GM04504 (cell line): ENCODE measurements around the gene TCIRG1.

Experiments used
- DNase-seq: peaks from one replicate; pipeline ENCODE4 v3.0.0-alpha.2; 2012; ENCODE audit warnings: low read depth

TCIRG1 gene

DNA sequence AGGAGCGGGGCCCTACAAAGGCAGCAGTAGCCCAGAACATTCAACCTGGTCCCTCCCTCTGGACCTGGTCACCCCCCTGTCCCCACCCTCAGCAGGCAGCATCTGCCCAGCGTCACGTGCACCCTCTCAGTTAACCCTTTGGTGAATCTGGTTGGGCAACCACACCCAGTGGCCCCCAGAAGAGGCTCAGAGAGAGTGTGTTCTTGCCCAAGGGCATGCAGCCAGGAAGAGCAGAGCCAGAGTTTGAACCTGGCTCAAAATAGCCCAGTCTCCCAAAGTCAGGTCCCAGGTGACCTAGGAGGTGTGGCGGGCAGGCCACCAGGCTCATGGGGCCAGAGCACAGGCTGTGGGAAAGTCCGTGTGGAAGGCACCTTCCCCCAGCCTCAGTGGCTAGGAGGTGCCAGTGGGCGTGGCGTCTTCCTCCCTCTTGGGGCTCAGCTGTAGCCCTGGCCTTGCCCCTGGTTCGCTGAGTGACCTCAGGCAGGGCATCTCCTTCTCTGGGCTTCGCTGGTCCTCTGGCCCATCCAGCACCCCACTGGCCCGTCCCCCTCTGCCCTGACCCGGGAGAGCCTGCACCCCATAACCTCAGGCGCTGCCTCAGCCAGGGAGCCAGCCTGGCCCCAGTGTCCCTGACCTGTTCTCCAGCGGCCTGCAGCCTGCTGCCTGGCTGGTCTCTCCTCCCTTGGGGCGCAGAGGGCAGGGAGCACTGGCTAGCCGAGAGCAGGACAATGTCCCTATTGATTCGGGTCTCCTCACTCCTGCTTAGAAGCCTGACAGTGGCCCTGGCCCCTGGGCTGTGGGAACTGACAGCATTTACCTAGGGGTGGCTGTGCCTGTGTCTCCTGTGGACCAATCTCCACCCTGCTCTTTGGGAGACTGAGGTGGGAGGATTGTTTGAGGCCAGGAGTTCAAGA is 21.7 kb upstream of the TCIRG1 start:
- DNase-seq, result no peak

DNA sequence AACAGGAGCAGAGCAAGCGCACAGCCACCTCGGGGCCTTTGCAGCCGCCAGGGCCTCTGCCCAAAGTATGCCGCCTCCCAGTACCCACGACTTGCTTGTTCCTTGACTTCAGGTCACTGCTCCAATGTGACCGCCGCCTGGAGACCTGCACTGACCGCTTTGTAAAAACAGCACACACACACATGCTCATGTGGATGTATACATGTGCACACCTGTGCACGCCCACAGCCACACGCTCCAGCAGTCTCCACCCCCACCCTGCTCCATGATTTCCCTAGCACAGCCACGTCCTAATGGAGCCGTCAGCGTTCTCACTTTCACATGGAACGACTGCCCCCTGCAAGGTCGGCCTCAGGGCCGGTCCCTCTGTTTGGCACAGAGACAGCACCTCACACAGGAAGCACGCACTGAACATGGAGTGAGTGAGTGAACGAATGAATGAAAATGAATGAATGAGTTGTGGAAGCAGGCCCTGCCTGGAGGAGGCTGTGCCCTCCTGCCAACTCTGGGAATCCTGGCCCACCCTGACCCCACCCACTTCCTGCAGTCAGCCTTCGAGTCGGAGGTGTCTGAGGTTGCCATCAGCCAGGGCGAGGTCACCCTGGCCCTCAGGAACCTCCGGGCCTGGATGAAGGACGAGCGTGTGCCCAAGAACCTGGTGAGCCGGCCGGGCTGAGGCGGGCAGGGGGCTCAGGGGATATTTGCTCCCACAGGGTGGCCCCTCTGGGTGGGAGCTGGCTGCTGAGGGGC is 20.7 kb upstream of the TCIRG1 start:
- no peak for DNase-seq

DNA sequence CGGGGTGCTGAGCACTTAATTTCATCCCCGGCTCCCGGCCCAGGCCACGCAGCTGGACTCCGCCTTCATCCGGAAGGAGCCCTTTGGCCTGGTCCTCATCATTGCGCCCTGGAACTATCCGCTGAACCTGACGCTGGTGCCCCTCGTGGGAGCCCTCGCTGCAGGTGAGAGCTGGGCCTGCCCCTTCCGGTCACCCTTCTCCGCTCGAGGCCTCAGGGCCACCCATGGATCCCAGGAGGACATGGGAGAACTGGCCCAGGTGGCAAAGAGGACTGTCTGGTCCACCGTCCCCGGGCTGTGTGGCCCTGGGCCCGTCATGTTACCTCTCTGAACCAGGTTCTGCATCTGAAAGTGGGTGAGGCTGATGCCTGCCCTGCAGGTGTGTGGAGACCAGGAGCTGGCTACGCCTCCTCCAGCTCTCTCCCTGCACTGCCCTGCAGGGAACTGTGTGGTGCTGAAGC is 20.1 kb upstream of the TCIRG1 start:
- DNase-seq, result no peak

DNA sequence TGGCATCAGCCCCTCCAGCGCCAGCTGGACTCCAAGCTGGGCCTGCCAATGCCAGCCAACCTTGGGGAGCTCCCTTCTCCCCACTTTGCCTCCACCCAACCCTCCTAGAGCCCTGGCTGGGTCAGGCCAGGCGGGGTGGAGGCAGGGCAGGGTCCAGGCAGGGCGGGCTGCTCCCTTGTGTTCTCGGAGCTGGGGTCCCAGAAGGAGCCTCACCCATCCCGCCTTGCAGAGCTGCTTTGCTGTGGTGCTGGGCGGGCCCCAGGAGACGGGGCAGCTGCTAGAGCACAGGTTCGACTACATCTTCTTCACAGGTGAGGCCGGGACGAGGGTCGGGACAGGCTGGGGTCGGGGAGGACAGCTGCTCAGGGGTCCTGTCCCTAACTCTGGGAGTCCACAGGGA is 19.3 kb upstream of the TCIRG1 start:
- no peak for DNase-seq

DNA sequence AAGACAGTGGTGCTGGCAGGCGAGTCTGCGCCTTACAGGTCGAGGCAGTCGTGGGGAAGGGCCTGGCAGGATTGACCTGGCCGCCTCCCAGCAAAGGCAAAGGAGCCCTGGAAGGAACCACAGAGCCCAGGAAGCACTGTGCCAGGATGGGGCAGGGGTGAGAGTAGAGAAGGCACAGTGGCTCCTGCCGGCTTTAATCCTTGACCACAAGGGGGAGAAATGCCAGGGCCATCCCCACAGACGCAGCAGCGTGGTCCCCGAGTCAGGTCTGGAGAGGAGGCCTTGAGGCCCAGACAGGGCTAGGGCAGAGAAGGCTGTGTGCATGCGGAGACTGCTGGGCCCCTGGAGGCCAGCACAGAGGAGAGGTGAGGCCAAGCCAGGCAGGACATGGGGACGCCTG is 18.2 kb upstream of the TCIRG1 start:
- no peak for DNase-seq

DNA sequence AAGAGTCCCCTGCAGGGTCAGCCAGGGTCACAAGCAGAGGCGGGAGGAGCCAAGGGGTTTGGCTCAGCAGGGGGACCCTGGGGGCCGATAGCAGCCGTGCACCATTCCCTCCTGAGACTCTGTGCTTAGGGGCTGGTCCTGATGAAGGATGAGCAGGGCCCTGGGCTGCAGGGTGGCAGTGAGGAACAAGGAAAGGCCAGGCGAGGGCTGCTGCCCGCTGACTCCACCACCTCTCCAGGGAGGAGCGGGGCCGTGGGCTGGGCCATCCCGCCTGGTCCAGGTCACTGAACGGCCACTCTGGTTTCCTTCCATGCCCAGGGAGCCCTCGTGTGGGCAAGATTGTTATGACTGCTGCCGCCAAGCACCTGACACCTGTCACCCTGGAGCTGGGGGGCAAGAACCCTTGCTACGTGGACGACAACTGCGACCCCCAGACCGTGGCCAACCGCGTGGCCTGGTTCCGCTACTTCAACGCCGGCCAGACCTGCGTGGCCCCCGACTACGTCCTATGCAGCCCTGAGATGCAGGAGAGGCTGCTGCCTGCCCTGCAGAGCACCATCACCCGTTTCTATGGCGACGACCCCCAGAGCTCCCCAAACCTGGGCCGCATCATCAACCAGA is 17.5 kb upstream of the TCIRG1 start:
- DNase-seq, result no peak

DNA sequence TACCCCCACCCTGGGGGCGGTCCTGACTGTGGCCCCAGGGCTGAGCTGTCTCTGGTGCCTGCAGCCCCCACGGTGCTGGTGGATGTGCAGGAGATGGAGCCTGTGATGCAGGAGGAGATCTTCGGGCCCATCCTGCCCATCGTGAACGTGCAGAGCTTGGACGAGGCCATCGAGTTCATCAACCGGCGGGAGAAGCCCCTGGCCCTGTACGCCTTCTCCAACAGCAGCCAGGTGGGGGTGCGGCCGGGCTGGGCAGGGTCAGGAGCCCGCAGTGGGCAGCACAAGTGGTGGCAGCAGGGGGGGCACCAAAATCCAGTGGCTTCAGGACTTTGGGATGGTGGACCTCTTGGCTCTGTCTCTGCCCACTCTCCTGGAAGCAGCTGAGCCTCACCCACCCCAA is 16.3 kb upstream of the TCIRG1 start:
- no peak for DNase-seq

DNA sequence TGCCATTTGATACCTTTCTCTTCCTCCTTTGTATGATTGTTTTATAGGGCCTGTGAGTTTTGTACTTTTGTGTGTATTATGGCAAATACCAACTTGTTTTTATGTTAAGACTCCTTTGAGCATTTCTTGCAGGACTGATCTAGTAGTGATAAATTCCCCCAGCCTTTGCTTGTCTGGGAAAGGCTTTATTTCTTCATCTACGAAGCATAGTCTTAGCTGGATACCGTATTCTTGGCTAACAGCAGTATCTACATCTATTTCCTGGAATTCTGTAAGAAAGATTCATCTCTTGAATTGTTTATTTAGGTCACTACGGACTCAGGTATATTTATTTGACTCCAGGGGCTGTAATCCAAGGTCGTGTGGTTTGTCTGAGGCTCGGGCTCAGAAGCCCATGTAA is 14.3 kb upstream of the TCIRG1 start:
- DNase-seq, result no peak

DNA sequence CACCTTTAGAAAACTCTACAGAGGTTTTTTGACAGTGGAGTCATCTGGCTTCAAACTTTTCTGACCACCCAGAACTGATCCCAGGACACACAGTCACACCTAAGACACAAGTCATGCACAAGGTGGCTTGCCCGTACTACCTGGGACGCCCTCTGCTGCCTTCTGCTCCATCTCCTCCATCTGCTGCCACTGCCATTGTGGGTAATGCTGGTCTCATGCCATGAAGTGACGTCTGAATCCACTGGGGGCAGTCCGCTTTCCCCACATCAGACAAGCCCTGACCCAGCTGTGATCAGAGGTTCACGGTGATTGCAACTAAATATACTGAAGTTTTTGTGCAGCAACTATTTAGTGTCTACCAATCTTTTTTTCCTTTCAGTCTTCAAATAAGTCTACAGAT is 13.8 kb upstream of the TCIRG1 start:
- DNase-seq, result no peak

DNA sequence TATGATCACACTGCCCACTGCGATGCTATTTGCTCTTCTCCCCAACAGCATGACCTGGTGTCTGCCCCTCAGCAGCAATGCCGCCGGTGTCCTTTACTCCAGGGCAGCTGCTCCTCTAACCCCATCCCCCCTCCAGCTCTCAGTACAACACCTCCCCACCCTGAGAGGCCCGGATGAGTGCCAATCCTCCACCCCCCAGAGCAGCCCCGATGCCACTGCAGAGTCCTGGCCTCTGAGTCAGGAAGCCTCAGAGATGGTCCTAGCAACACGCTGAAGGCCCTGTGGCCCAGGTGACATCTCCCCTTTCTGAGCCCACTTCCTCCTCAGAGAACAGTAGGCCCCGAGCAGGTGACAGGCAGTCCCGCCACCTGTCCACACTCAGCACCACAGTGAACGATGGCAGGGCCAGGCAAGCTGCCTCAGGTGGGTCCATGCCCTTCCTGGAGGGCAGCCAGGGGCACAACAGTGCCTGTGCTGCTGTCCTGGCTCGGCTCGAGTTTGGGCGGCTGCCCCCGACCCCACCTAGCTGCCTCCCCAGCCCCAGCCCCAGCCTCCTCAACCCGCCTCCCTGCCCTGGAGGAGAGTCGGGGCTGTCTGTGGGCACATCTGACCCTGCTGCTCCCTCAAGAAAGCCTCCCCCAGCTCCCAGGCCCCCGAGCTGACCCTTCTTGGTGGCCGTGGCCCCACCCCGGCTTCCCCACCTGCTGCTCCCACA is 12.3 kb upstream of the TCIRG1 start:
- DNase-seq, result no peak

DNA sequence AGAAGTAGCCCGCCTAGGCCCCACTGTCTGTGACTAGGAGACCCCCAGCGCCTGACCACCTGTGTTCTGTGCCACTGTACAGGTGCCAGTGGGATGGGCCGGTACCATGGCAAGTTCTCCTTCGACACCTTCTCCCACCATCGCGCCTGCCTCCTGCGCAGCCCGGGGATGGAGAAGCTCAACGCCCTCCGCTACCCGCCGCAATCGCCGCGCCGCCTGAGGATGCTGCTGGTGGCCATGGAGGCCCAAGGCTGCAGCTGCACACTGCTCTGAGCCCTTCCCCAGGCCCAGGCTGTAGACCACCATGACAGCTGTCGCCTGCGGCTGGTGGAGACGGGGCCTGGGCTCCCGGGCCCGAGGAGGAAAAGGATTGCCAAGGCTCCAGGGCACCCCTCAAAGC is 11.2 kb upstream of the TCIRG1 start:
- DNase-seq, result no peak

DNA sequence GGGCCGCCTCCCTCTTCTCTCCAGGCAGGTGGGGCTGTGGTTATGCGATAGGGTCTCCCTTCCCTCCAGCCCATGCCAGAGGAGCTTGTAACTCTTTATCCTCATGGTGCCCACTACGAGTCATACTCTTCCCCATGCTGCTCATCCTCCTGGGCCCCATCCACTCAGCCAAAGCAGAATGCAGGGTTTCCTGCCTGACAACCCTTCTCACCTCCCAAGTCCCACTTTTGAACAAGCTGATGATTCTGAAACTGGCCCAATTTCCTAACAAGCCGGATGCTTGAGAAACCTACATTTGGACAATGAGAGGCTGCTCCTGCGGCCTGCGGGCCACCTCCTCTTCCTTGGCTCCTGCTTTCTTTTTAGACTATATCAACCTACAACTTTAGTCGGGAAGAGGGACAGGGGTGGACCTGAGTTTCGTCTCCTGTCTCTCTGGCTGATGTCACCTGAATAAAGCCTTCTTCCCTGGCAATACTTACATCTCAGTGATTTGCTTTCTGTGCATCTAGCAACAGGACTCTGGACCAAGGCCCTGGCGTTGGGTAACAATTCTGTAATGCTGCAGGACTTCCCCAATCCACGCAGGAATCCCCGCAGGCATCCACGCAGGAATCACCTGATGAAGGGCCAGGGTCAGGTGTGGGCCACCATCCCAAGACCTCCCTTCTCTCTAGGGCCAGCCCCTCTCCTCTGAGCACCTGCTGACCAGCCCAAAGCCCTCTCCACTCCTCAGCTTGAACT is 9.9 kb upstream of the TCIRG1 start:
- no peak for DNase-seq

DNA sequence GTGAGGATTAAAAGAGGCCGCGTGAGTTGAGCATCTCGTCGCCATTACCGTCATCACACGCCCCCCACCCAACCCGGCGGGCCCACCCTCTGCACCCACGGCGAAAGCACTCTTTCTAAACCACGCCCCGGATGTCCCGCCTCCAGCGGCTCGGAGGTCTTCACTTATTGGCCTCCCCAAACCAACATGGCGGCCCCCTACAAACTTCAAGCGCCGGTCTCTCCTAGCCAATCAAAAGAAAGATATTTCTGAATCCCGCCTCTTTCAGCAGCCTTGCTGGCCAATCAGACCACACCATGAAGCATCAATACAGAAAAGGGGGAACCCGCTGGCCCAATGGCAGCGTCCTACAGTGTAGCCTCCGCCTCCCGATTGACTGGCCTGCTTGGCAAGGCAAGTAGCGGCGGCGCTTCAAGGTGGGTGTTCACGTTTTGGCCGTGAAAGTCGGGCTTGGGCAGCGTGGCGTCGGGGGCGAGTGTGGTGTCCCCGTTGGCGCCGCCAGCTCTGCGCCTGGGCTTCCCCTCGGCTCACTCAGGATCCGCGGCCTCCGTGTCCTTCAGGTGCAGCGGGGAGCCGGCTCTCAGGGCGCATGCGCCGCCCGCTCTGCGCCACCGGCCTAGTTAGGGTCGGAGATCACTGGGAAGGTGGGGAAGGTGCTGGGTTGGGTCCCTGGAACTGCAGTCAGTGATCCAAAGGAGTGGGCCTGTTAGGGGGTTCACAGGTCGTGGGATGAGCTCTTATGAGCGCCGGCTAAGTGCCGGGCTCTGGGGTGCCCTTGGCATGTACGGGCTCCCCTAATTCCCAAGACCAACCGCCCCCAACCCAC is 8.3 kb upstream of the TCIRG1 start, which contains the start of gene NDUFS8:
Gene NDUFS8, plus strand, starts transcription at position 364 of the 826 bp plus-strand sequence. CDS start 1,471 bp downstream, outside the sequence.
- peak; percentile 98 for DNase-seq

DNA sequence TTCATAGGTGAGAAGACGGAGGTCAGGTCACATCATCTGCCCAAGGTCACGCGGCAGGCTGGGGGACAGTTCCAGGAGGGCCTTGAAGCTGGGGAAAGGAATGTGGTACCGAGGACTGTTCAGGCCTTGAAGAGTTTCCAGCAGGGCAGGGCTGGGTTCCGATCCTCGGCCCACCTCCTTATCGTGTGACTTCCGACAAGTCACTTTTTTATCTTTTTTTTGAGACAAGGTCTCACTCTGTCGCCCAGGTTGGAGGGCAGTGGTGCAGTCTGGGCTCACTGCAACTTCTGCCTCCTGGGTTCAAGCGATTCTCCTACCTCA is 7.7 kb upstream of the TCIRG1 start:
- no peak for DNase-seq

DNA sequence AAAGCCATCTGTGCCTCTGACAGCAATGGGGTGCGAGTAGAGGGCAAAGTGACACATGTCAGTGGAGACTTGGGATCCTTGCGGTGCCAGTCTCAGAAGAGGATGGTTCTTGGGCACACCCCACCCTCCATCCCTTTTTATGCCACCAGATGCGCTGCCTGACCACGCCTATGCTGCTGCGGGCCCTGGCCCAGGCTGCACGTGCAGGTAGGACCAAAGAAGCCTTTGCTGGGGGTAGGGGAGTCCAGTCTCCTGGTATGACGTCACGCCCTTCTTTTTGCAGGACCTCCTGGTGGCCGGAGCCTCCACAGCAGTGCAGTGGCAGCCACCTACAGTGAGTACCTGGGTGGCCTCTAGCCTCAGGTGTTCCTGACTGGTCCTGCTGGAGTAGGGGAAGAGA is 6.8 kb upstream of the TCIRG1 start:
- no peak for DNase-seq

DNA sequence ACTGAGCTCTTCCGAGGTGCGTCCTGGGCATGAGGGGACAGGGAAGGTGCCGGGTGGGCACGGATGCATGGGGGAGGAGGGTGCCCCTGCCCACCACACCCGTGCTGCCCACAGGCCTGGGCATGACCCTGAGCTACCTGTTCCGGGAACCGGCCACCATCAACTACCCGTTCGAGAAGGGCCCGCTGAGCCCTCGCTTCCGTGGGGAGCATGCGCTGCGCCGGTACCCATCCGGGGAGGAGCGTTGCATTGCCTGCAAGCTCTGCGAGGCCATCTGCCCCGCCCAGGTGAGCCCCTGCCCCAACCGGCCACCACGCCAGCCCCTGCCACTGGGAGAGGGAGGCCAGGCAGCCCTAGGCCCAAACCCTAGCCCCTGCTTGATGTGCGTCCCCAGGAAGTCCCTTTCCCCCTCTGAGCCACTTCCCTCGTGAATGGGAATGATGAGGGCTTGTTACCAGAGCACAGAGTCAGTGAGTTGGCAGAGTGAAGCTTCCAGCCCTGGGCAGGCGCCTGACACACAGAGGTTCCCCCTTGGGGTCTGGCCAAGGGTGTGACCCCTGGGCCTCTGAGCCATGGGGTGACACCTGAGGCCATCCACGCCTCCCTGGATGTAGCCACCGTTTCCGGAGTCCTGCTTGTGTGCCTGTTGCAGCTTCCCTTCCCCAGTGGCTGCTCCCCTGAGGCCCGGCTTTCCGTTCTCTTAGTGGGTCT is 5.7 kb upstream of the TCIRG1 start:
- no peak for DNase-seq

DNA sequence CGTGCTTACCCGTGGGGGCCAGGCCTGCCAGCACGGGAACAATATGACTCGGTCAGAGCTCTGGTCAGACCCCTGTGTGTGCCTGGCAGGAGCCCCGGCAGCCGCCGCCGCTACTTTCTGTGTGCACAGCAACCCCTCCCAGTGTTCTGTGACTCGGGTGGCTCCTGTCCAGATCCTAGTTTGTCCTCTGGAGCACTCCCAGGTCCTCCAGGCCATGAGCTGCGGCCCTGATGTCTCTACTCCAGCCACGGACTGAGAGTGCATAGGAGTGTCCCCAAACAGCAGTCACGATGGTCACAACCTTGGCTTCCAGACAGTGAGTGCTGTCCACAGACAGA is 5.1 kb upstream of the TCIRG1 start:
- DNase-seq, result no peak

DNA sequence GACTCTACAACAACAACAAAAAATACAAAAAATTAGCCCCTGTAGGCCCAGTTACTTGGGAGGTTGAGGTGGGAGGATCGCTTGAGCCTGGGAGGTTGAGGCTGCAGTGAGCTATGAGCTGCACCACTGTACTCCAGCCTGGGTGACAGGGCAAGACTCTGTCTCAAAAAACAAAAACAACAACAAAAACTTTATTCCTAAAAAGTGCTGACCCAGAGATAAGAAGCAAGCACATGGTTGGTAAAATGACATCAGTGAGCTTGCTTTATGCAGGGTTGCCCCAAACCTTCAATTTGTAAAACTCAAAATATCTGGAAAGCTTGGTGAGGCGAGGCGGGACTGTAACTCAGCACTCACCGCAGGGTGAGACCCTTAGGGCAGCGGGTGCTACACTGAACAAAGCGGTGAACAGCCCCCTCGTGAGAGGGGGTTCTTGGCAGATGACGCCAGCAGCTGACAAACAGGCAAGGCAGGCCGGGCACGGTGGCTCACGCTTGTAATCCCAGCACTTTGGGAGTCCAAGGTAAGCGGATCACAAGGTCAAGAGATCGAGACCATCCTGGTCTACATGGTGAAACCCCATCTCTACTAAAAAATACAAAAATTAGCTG is 3.5 kb upstream of the TCIRG1 start:
- DNase-seq, result no peak

DNA sequence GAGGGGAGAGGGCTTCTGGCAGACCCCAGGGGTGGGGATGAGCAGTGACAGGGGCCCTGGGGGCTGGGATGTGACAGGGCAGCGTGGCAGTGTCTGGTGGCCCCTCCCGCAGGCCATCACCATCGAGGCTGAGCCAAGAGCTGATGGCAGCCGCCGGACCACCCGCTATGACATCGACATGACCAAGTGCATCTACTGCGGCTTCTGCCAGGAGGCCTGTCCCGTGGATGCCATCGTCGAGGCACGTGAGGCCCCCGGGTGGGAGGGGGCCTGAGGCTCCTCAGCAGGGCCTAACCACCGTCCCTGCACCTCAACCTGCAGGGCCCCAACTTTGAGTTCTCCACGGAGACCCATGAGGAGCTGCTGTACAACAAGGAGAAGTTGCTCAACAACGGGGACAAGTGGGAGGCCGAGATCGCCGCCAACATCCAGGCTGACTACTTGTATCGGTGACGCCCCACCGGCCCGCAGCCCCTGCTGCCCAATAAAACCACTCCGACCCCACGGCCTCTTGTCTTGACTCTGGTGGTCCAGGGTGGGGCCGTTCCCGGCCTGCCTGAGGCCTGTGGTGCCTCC is 2.6 kb upstream of the TCIRG1 start:
- DNase-seq, result no peak
